LNCaP clone FGC (cell line): ENCODE measurements around the gene HES3.

Source experiments
- DNase-seq: peaks from one replicate; pipeline ENCODE4 v3.0.0-alpha.2; 2011; ENCODE audit warnings: low read depth
- H3K4me3 ChIP-seq: 2 replicates; pipeline ENCODE4 v1.5.1; 2011; ENCODE audit warnings: mild to moderate bottlenecking, low read depth, low read length, control low read depth
- TF ChIP-seq, protein P1 (sequence below): IDR thresholded peaks from 2 replicates; pipeline ENCODE4 v1.5.1; 2012; ENCODE audit warnings: mild to moderate bottlenecking; ENCODE audit not compliant: control insufficient read depth, insufficient read depth; ENCODE audit errors: extremely low read depth

Gene HES3

DNA sequence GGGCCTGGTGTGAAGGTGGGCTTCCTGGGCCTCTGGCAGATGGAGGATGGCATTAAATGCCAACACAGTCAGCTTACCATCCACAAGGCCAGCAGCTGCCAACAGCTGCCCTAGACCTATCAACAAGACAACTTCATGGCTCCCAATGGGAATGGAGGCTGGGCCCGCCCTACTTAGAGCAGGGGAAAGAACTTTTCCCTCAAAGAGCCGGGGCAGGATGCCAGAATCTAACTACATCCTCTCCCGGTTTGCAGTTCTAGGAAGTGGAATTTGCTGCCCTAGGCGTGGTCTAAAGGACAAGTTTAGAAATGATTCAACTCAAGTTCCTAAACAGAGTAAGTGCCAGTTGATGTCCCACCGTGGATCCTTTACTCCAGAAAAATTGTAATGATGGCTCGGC lies 21.3 kb upstream of the HES3 start:
- no peak for DNase-seq
- TF ChIP-seq, protein P1, sequence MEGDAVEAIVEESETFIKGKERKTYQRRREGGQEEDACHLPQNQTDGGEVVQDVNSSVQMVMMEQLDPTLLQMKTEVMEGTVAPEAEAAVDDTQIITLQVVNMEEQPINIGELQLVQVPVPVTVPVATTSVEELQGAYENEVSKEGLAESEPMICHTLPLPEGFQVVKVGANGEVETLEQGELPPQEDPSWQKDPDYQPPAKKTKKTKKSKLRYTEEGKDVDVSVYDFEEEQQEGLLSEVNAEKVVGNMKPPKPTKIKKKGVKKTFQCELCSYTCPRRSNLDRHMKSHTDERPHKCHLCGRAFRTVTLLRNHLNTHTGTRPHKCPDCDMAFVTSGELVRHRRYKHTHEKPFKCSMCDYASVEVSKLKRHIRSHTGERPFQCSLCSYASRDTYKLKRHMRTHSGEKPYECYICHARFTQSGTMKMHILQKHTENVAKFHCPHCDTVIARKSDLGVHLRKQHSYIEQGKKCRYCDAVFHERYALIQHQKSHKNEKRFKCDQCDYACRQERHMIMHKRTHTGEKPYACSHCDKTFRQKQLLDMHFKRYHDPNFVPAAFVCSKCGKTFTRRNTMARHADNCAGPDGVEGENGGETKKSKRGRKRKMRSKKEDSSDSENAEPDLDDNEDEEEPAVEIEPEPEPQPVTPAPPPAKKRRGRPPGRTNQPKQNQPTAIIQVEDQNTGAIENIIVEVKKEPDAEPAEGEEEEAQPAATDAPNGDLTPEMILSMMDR, result no peak
- H3K4me3 ChIP-seq, result no peak overlapping the region

DNA sequence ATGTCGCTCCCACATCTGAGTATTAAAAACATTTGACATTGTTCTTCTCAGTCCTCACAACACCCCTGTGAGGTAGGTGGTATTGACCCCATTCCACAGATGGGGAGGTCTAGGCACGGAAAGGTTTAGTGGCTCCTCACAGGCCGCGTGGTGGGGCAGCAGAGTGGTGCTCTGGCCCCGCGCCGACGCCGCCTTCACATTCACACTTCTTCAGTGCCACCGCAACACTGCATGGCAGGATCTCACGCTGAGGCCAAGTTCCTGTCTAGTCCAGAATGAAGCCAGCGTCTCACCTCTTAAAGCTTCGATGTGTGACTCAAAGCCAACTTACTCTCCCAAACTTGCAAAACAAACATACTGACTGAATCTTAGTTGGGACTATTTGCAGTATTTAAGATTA lies 20.4 kb upstream of the HES3 start:
- TF ChIP-seq, protein P1, result no peak
- DNase-seq, result no peak
- H3K4me3 ChIP-seq, result no peak overlapping the region

DNA sequence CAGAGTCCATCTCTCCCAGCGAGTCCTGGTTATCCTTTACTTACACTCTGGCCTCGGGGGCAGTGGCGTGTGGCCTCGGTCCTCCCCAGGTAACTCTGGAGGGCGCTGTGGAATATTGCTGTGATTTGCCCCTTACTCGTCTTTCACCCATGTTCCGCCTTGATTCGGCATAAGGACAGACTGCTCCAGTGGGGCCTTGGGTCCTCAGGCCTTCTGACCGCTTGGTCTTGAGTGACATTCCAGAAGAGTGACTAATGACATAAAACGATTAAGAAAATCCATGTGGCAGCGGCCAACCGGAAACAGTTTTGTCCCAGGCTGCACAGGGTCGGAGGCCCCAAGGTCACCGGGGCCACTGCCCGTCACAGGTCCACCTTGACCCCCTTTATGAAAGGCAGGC lies 19.3 kb upstream of the HES3 start:
- no peak overlapping the region for H3K4me3 ChIP-seq
- DNase-seq, result no peak
- TF ChIP-seq, protein P1, result no peak

DNA sequence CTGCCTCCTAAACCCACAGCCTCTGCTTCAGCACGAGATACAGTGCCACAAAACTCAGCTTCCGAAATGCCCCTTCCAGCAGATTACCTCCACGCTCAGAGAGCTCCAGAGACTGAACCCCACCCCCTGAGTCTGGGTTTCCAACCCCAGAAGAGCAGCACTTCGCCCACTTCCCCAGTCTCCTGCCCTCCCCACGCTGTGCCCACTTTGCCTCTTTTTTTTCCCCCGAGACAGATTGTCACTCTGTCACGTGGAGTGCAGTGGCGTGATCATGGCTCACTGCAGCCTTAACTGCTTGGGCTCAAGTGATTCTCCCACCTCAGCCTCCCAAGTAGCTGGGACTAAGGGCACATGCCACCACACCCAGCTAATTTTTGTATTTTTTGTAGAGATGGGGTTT lies 18.3 kb upstream of the HES3 start:
- TF ChIP-seq, protein P1, result no peak
- no peak overlapping the region for H3K4me3 ChIP-seq

DNA sequence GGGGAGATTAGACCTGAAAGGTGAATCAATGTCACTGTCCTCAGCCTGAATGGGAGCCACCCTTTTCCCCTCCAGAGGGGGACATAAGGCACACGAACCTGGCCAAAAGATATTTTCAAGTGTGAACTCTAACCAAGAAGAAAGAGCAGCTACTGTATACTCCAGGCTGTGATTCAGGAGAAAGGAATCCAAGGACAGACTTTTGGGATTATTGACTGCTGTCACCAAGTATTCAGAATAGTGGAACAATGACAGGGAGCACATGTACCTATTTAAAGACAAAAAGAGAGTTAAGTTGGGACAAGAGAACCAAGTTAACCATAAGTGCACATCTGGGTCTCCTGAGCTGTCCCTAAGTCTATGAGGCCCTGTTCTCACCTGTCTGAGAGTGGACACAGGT lies 10.6 kb upstream of the HES3 start:
- DNase-seq, result no peak
- H3K4me3 ChIP-seq, result no peak overlapping the region
- TF ChIP-seq, protein P1, result no peak

More for the DNA sequence above, 18.3 kb upstream of the HES3 start:
- DNase-seq, result no peak

DNA sequence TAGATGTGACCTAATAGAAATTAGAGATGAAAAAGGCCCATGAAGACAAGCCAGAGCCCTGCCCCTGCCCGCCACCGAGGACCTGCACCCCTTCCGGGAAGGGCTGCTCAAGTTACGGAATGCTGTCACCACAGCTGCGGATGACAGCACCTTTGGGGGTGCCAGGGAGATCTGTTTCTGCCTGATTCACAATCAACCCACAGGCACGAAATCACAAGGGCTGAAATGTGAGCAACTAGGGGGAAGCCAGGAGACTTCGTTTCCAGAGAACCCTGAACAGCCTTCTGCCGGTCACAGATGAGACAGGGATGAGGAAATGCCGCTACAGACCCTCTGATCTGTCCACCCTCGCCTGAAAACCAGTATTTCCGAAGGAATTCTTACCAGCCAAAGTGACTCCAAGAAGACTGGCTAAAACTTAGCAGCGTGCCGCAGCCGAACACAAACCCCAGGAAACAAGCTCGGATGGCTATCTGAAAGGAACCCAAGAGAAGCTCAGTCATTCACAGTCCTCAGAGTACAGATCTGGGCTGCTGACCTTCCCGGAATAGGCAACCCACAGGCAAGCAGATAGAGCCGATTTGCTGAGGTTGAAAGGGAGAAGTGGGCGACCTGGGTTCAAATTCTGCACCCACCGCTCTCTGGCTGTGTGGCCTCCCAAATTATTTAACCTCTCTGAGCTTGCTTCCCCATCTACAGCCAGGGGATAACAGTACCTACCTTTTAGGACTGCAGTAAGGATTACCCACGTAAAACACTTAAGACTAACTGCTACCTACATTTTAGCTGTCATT lies 9.3 kb upstream of the HES3 start:
- DNase-seq, result no peak
- TF ChIP-seq, protein P1, result no peak
- peak overlapping the region; percentile 85 for H3K4me3 ChIP-seq

DNA sequence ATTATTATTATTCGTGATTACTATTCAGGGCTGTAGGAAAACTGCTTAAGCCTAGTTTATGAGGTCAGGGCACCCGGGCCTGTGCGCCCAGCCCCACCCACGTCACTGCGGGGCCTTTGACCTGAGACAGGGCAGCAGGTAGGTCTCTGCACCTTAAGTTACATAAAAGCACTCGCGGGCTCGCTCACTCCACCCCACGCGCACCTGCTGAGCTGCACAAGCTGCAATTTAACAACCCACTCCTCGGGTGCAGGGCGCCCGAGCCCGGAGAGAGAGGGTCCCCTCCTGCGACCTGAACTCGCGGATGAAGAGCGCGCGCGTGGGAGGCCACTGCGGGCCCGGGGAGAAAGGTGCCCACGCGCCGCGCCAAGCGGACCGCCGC lies 8.7 kb upstream of the HES3 start:
- DNase-seq, result peak; percentile 6
- H3K4me3 ChIP-seq, result peak overlapping the region; percentile 85
- TF ChIP-seq, protein P1, result no peak
